ENCODE measurements around the gene CCDC40. TPM values are rescaled to one million over a fixed set of nuclear protein-coding genes. Genes with fewer than 3 reads are reported as not detected.

Gene CCDC40
- total and polyA plus RNA-seq, 2 of the 13 experiments (the other 11 are each of a cell fraction or from before 2014, with no cell fraction given), result 4.1 to 5.5 TPM

GRCh38 chr17:80147035-80147822 is 110.8 kb downstream of the CCDC40 start, which contains the start of gene EIF4A3 (continued):
- TF ChIP-seq ZBTB40 (IDR thresholded peaks at IDR 0.05) (no peak), ZBTB40 (CRISPR knock-in tag; IDR thresholded peaks at IDR 0.05) (peak; percentile 65; the same call in 1 of the 2 replicates), RFX3 (CRISPR knock-in tag; IDR thresholded peaks at IDR 0.05) (0 out of 2 replicates have a peak, but pooled peaks have one; percentile 6), ZBTB46 (CRISPR knock-in tag; IDR thresholded peaks at IDR 0.05; ENCODE audit: borderline replicate concordance) (no peak), ZNF816 (CRISPR knock-in tag; IDR thresholded peaks at IDR 0.05; ENCODE audit: borderline replicate concordance) (peak; percentile 51; the same call in 1 of the 2 replicates), ZNF121 (CRISPR knock-in tag; IDR thresholded peaks at IDR 0.05) (peak; percentile 82), ZNF567 (CRISPR knock-in tag; IDR thresholded peaks at IDR 0.05; ENCODE audit: borderline replicate concordance) (peak; percentile 66; the same call in 1 of the 2 replicates), PAX8 (CRISPR knock-in tag; IDR thresholded peaks at IDR 0.05; ENCODE audit: borderline replicate concordance) (0 out of 2 replicates have a peak, but pooled peaks have one; percentile 9), EHMT2 (IDR thresholded peaks at IDR 0.05; ENCODE audit: borderline replicate concordance, low read depth, low read length) (no peak), ZBTB39 (CRISPR knock-in tag; IDR thresholded peaks at IDR 0.05) (peak; percentile 90), ZNF674 (CRISPR knock-in tag; IDR thresholded peaks at IDR 0.05; ENCODE audit: low read depth) (no peak), ARNT (IDR thresholded peaks at IDR 0.05) (no peak), DBP (CRISPR knock-in tag; IDR thresholded peaks at IDR 0.05; ENCODE audit: not compliant biosample characterization) (peak; percentile 94), MAF1 (CRISPR knock-in tag; IDR thresholded peaks at IDR 0.05; ENCODE audit: borderline replicate concordance) (peak; percentile 83)
